NCI-H1436 (cell line): ENCODE measurements around the gene YPEL1.
"Not testable (repeated sequence)": the region's sequence is repeated elsewhere in the genome, so short reads cannot be mapped to it uniquely, and the experiment has no call there.

Experiments used
- DNase-seq: peaks from one replicate; lab custom pipeline; 2025; lab: John Stamatoyannopoulos, UW

YPEL1 gene

DNA sequence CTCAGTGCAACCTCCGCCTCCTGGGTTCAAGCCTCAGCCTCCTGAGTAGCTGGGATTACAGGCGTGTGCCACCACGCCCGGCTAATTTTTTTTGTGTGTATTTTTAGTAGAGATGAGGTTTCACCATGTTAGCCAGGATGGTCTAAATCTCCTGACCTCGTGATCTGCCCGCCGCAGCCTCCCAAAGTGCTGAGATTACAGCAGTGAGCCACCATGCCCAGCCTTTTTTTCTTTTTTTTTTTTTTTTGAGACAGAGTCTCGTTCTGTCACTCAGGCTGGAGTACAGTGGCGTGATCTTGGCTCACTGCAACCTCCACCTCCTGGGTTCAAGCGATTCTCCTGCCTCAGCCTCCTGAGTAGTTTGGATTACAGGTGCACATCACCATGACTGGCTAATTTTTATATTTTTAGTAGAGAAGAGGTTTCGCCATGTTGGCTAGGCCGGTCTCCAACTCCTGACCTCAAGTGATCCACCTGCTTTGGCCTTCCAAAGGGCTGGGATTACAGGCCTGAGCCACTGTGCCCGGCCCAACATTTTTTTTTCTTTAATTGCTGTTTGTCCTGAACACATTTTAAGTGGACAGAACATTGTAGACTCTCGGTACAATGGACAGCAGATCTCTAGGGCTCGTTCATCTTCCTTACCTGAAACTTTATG is 14.3 kb downstream of the YPEL1 start:
- not testable (repeated sequence) for DNase-seq

DNA sequence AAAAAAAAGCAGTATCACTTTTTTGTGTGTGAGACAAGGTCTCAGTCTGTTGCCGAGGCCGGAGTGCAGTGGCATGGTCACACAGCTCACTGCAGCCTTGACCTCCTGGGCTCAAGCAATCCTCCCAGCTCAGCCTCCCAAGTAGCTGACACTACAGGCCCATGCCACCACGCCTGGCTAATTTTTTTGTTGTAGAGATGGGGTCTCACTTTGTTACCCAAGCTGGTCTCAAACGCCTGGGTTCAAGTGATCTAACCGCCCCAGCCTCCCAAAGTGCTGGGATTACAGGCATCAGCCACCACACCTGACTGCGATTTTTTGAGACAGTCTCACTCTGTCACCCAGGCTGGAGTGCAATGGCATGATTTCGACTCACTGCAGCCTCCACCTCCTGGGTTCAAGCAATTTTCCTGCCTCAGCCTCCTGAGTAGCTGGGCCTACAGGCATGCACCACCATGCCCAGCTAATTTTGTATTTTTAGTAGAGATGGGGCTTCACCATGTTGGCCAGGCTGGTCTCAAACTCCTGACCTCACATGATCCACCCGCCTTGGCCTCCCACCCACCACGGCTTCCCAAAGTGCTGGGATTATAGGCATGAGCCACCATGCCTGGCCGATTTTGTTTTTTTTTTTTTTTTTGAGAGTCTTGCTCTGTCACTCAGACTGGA is 15.3 kb downstream of the YPEL1 start:
- not testable (repeated sequence) for DNase-seq

DNA sequence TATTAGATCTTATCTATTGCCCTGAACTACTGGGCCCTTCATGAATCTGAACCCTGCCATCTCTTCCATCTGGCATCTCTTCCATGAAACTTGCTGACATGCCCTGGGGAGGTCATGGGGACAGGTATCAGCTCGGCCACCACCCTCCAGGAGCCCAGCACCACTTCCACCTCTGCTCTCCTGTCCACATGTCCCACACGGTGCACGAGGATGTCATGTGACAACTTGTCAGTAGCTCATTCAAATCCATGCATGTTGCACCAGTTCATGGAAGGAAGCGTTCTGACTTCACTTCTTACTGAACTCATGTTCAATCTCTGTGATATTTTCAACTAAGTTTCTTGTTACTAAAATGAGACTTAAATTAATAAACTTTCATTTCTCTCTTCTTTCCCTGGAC is 16.6 kb downstream of the YPEL1 start:
- no peak for DNase-seq

DNA sequence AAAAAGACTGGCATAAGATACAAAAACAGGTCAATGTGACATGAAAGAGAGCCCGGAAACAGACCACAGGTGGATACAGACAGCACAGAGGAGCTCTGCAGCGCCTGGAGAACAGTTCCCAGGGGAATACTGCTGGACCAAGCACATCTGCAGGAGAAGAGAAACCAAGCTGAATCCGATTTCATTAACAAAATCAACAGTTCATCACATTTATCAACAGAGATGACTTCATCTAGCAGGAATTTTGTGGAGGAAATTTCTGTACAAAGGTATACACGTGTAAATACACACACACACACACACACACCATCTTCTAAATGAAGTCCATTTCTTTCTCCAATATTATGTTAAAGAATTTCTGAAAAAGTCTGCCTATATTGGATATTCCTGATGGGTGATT is 17.1 kb downstream of the YPEL1 start:
- DNase-seq: no peak

DNA sequence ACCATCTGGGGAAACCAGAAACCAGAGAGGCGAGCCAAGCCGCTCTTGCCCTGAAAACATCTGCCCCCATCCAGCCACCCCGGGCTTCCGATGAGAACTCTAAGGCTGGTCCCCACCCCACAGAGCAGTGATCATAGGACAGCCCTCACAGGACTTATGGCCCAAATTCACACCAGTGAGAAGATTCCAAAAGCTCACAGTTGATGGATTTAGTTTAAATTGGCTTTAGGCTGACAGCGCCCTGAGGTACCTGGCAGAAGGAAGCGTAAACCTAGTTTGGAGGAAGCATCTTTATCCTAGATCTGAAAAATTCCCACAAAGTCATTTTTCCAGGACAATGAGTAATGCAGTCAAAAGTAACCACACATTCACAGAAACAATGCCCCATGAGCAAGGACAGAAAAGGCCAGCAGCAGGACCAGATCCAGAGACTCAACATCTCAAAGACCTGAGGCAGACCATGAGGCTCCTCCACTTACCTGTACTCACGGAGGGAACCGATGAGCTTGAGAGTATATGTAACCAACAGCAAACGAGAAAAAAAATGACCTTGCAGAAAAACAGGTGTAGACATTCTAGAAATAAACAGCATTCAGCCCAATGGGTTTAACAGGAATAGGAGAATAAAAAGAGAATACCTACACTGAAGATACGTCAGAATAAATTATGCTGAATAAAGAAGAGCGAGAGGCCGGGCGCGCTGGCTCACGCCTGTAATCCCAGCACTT is 19.0 kb downstream of the YPEL1 start:
- DNase-seq: not testable (repeated sequence)

DNA sequence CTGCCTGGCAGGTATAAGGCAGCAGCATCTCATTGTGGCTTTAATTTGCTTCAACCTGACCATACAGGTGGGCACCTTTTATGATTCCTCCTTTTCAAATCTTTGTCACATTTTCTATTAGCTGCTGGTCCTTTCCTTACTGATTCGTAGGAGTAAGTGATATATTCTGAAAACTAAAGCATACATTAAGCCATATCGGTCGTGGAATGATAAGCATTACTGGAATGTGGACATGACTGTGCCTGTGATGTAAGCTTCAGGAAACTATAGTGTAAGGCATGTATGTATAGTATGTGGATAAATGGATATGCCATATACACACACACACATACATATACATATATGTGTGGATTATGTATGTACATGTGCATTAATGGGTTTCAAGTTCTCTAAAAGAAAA is 20.8 kb downstream of the YPEL1 start:
- no peak for DNase-seq

DNA sequence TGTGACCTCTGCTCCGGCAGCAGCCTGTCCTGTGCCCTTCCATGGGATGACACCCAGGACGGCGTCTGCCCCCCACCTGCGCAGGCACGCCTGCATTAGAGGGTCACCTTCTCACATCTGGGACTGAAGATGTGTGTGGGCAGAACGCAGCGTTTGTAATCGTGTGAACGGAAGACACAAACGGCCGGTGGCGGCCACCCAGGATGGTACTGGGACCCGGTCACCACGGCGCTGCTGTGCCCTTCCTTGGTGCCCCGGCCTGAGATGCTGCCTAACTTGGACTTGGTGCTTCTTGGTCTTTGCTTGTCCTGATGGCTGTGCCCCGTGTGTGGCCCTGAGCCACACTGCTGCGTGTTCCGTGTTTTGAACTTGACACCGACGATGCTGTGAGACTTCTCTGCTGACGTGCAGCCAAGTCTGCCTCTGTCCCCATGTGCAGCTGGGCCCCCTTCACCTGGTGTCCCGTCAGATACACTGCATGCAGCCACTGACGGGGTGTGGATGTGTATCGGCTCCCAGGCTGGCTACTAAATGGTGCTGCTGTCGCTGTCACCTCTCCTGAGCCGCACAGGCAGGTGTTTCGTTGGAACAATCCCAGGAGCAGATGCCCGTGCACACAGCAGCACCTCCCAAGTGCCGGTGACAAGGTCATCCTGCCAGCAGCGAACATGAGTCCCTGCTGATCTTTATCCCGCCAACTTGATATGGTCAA is 21.4 kb downstream of the YPEL1 start:
- DNase-seq: no peak

DNA sequence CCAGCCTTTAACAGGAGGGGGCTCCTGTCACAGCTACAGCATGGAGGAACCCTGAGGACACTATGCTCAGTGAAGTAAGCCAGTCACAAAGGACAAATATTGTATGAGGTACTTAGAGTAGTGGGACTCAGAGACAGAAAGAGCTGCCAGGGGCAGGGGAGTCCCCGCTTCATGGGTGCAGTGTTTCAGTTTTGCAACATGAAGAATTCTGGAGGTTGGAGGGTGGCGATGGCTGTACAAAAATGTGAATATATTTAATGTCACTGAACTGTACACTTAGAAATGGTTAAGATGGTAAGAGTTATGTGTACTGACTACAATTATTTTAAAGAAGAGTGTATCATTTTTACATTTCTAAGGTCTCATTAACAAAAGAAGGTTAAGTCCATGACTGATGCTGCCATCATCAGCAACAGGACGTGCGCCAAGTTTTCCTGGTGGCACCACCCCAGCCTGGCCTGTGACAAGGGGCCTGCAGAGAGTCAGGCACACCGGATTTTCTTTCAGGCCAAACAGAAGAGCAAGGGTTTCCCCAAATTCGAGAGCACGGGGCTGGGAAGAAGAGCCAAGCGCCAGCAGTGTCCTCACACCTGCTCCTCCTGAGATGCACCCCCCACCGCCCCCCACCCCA is 22.1 kb downstream of the YPEL1 start:
- DNase-seq: no peak

DNA sequence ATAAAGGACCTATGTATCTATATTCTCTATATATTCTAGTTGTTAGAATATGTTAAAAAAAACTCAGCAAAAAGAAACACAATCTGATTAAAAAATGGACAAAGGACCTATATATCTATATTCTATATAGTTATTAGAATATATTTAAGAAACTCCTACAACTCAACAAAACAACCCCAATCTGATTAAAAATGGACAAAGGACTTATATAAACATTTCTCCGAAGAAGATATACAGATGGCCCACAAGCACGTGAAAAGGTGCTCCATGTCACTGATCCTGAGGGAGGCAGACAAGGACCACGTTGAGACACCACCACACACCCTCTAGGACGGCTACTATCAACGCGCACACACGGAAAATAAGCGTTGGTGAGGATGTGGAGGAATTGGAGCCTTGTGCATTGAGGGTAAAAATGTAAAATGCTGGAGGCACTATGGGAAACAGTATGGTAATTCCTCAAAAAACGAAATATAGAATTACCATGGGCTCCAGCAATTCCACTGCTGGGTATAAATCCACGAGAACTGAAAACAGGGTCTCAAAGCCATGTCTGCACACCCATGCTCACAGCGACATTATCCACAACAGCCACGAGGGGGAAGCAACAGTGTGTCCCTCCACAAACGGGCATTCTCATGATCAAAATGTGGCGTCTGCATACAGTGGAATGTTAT is 22.7 kb downstream of the YPEL1 start:
- DNase-seq: peak; percentile 8

DNA sequence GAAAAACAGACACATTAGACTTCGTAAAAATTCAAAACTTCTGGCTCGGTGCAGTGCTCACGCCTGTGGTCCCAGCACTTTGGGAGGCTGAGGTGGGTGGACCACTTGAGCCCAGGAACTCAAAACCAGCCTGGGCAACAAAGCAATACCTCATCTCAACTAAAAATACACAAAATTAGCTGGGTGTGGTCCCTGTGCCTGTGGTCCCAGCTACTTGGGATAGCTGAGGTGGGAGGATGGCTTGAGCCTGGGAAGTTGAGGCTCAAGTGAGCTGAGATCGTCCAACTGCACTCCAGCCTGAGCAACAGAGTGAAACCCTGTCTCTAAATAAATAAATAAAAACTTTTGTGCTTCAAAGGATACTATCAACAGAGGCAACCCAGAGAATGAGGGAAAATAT is 23.7 kb downstream of the YPEL1 start:
- DNase-seq: no peak

DNA sequence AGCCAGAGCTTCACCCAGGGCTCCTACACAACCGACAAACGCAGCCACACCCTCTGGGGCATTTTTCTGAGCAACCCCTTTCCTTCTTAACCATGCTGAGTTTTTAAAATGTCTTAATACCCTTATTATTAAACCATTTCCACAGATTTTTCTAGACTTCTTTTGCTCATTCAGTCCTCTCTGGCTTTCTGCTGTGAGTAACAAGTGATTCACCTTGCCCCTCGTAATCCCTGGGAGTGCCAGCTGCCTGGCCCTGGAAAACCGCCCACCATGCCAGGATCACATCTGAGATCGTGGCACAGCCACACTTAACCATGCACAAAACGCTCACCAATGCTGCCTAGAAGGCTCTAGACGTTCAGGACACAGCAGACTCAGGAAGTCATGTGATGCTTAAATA is 25.4 kb downstream of the YPEL1 start:
- no peak for DNase-seq

DNA sequence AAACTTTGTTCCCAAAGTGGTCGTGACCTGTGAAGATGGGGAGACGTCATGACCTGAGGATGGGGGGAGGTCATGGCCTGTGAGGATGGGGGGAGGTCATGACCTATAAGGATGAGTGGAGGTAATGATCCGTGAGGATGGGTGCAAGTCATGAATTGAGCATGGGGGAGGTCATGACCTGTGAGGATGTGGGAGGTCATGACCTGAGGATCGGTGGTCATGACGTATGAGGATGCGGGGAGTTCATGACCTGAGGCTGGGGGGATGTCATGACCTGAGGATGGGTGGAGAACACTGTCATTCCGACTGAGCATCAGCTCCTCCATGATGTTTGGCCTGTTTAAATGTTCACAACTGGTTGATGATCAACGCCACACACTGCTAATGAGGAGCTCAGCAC is 25.9 kb downstream of the YPEL1 start:
- no peak for DNase-seq

DNA sequence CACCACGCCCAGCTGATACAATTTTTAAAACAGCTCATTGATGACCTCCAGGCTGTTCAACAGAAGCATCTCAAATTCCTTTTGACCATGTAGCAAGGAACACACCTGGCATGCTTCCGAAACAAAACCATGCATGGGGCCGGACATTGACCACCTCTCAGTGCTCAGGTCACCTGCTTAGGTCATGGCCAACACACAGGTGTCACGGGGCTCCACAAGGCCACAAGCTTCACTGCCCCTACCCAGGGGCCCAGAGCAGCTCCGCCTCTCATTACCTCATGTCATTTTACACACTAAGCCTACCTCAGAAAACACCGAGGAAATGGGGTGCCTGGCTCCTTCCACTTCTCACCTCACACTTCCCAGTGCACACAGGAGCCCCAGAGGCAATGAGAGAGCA is 26.6 kb downstream of the YPEL1 start:
- DNase-seq: no peak

DNA sequence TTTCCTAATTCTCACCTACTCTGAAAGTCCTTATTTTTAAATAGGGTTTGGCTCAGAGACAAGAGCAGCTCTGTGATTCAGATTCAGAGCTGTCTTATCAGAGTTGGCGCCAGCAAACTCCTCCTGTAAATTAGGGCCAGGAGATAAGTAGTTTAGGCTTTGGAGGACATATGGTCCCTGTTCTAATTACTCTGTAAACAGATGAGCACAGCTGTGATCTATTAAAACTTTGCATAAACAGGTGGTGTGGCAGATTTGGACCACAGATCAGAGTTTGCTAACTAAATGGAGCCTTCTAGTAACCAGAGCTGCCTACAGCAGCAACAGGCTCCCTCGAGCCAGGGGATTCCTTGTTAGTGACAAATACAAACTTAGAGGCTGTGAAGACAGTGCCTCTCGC is 27.9 kb downstream of the YPEL1 start:
- DNase-seq: no peak

DNA sequence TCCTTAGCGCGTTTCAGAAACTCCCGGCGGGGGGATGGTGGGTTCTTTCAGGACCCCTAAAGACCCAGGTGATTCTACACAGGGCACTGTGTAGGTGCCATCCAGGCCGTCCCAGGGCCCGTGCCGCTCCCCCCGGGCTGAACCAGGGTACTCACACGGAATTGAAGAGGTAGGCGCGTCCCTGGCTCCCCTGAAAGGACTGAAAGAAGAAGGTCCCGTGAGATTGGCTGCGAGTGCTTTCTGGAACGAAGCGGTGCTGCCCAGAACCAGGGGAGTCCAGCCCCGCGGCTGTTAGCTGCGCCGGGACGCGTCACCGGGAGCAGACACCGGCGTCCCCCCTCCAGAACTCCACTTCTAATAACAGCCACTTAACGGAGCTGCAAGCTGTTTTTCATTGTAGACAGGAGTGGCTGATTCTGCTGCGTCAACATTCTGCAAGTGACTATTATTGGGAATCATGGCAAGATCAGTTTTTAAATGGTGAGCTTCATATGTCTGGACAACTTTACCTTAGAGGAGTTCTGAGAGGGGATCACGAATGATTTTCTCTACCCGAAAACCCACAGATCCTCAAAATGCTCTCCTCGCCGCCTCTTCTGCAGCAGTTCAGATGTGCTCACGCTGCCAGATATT is 31.8 kb downstream of the YPEL1 start:
- peak; percentile 9 for DNase-seq

DNA sequence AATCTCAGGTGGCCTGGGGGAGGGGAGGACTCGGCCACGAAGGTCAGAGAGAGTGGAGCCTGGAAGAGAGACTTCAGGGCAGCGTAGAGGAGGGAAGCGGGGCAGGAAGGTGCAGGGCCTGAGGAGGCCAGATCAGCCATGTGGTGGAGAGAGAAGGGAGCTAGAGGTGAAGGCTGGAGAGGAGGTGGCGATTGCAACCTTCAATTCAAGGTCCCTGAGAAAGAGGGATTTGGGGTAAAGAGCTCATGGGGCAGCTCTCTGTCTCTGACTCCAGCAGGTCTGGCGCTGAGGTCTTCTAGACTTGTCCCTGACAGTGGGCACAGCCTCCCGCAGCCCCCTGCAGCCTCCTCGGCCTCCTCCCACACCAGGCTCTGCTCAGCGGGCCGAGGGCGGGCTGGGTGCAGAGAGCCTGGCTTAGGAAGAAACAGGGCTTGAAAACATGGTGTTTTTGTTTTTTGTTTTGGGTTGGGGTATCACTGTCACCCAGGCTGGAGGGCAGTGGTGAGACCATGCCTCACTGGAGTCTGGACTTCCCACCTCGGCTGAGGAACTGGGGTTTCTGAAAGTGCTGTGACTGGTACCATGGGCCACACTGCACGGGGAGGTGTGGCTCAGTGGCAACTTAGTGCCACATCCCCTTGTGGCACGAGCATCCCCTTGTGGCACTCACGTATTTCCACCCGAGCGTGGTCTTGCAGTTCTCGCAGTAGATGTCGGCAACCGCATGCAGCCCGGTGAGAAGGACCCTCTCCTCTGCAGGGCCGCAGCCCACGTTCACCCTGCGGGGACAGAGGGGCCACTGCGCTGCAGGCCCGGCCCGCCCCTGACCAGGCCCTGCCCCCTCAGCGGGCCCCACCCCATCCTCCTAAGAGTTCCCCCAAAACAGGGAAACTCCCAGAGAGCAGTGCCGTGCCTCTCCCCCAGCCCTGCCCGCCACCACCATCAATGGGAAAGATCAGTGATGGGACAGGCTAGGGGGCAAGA is 32.6 kb downstream of the YPEL1 start:
- no peak for DNase-seq

DNA sequence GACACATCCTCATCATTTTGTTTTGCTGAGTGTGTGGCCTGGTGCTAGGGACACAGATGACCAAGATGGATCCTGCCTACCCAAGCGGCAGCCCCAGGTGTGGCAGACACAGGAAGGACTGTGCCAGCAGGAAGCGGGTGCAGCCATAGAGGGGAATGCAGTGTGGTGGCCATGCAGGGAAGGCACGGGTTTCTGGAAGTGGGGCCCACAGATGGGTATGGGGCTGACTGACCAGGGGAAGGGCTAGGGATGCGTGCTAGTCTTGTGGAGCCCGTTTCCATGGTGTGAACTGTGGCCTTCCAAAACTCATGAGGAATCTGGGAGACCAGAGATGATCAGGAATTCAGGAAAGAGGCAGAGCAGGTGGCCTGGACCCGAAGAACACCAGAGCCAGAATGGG is 33.5 kb downstream of the YPEL1 start:
- no peak for DNase-seq

DNA sequence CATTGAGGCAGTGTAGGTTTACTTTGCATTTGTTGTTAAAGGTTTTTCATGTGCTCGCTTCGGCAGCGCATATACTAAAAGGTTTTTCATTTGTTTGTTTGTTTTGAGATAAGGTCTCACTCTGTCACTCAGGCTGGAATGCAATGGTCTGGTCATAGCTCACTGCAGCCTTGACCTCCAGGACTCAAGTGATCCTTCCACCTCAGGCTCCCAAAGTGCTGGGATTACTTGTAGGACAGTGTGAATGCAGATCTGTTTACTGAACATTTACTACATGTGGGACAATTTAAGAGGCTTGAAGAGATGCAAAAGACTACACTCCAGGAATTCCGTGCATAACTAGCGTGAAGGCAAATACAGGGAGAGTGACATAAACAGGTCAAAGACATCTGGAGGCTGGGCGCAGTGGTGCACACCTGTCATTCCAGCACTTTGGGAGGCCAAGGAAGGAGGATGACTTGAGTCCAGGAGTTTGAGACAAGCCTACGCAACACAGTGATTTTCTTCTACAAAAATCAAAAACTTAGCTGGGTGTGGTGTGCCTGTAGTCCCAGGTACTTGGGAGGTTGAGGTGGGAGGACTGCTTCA is 34.1 kb downstream of the YPEL1 start:
- no peak for DNase-seq

DNA sequence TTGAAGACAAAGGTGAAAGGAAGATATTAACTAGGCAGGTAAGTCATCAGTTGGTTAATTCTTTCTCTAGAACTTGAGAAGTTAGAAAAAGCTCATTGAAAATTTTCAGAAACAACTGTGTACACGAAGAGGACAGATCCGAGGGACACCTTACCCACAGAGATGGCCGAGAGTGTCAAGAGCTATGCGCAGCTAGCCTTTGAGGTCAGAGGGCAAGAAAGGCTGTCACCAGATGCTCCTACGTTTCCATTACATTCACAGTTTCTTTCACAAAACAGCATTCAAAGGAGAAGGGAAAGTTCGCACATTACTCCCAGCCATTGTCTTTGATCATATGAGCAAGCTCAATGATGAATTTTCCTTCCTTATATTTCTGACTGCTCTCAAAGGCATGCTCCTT is 34.8 kb downstream of the YPEL1 start:
- no peak for DNase-seq

DNA sequence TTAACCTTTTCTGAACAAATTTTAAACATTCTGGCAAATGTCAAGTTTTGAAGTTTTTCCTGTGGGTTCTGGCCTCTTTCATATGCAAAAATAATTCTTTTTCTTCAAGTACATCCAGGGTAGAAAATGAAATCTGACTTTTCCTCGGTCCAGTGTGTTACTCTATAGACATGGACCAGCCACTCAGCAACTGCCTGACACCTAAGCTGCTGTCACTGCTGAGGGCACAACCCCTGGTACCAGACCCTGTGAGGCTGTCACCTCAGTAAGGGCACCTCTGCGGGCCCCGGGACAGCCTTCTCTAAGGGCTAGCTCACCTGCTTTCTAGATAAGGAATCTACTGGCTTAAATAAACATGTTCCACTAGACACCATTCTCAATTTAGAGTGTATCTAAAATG is 36.0 kb downstream of the YPEL1 start:
- DNase-seq: no peak
